Body of pancreas (tissue), 4 donors: Measurements from ENCODE around the gene ELL. TPM values are rescaled to one million over a fixed set of nuclear protein-coding genes. Genes with fewer than 3 reads are reported as not detected.

Source experiments
- ATAC-seq: fragments of 150-250 bp; one replicate; pipeline ENCODE4 v1.9.1; 2016
- DNase-seq, 4 donors: peaks; one replicate each; pipeline ENCODE4 v3.0.0-alpha.2; 2019
- H3K27ac ChIP-seq, 4 donors: fragments of 200-600 bp; sonication (generic); 1 replicate in 3 of 4; 2 replicates in 1 of 4; pipeline versions ENCODE4 v1.5.1 to v1.6.1; 2016 to 2019; ENCODE audit warnings: mild to moderate bottlenecking in 1 of 4, mixed read lengths in 1 of 4, moderate library complexity in 1 of 4
- H3K27me3 ChIP-seq, 2 donors: fragments of 200-600 bp; sonication (generic); one replicate each; pipeline ENCODE4 v1.6.0; 2016; ENCODE audit warnings: mild to moderate bottlenecking in 1 of 2
- H3K36me3 ChIP-seq, 2 donors: fragments of 200-600 bp; sonication (generic); replicated peaks in 1 of 2; 2 replicates each; pipeline ENCODE4 v1.5.1; 2016; ENCODE audit warnings: low read depth in 2 of 2; ENCODE audit not compliant: insufficient read depth in 1 of 2
- H3K4me1 ChIP-seq: fragments of 200-600 bp; sonication (generic); one replicate; pipeline ENCODE4 v1.6.0; 2016
- H3K4me3 ChIP-seq, 2 donors: fragments of 200-600 bp; sonication (generic); 1 replicate in 1 of 2; 2 replicates in 1 of 2; pipeline ENCODE4 v1.5.1; 2016 to 2019
- H3K9me3 ChIP-seq, 3 donors: fragments of 200-600 bp; sonication (generic); 1 replicate in 2 of 3; 2 replicates in 1 of 3; pipeline ENCODE4 v1.5.1; 2016
- POLR2A ChIP-seq, 3 donors: fragments of 450-650 bp; IDR thresholded peaks; one replicate each; pipeline ENCODE4 v1.6.1; 2016; ENCODE audit warnings: antibody characterized with exemption in 3 of 3, mild to moderate bottlenecking in 2 of 3
- WGBS, 2 donors: methylation state at CpG; one replicate each; pipeline ENCODE4 v1.1.5; 2017; 5-methylcytosine and 5-hydroxymethylcytosine counted together
- intact Hi-C: fragments of 100-400 bp; cut with DNase I; formaldehyde crosslinking; loops from one replicate; pipeline ENCODE4 v1.15.1; 2023
- total RNA-seq, 2 donors: library from RNA; depleted of rRNA; stranded (reverse); fragments of >200 nt; gene quantifications; one replicate each; pipeline ENCODE4 v1.1.0, GENCODE V29; 2016
- TF ChIP-seq, protein P1 (sequence below), 7 experiments: fragments of 450-650 bp in 4 of 7; fragments of 200-600 bp in 3 of 7; sonication (generic) in 3 of 7; IDR thresholded peaks; one replicate each; pipeline ENCODE4 v1.5.1; 2016 to 2019; ENCODE audit warnings: antibody characterized with exemption in 7 of 7

The ELL gene
- total RNA-seq, 2 donors from 2014 or later: 12.5 to 14.2 TPM

DNA sequence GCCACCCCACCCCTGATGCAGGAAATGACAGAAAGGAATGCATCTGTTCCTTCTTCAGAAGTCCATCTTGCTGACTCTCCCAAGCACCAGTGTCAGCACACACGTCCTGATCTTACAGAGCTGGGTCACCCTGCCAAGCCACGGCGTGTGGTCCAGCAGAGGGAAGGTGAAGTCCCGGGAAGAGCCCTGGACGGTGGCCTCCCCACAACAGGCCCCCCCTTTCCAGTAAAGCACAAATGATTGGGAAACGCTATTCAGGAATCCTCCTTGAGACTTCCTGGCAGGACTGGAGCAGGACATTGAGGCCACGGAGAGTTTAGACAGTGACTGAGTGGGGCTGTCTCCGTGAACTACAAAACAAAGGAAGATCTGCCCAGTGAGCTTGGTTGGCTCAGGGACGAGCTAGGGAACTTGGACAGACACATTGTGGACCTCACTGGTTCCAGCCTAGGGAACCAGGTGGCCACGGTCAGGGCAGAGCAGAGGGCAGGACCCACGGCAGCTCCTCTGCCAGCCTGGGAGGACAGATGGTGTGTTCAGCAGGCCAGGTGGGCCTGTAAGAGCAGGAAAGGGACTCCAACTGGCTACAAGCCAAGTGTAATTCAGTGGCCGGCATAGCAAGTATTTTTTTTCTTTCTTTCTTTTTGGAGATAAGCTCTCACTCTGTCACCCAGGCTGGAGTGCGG, 41.7 kb downstream of the ELL start:
- no peaks in the 10 kb centered on the region for H3K36me3 ChIP-seq
- TF ChIP-seq, protein P1, sequence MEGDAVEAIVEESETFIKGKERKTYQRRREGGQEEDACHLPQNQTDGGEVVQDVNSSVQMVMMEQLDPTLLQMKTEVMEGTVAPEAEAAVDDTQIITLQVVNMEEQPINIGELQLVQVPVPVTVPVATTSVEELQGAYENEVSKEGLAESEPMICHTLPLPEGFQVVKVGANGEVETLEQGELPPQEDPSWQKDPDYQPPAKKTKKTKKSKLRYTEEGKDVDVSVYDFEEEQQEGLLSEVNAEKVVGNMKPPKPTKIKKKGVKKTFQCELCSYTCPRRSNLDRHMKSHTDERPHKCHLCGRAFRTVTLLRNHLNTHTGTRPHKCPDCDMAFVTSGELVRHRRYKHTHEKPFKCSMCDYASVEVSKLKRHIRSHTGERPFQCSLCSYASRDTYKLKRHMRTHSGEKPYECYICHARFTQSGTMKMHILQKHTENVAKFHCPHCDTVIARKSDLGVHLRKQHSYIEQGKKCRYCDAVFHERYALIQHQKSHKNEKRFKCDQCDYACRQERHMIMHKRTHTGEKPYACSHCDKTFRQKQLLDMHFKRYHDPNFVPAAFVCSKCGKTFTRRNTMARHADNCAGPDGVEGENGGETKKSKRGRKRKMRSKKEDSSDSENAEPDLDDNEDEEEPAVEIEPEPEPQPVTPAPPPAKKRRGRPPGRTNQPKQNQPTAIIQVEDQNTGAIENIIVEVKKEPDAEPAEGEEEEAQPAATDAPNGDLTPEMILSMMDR (IDR thresholded peaks at IDR 0.05): no peak
- TF ChIP-seq POLR2A (IDR thresholded peaks at IDR 0.05): no peak
- no peak overlapping the region for H3K4me3 ChIP-seq
- ATAC-seq (peak; percentile 50), DNase-seq (peak in 3 of 4 donors; percentile 52 to 78 (median 59))
- 38 to 47% methylated on average over 9 to 13 of the region's 13 CpGs for WGBS, 2 donors
- peak overlapping the region; percentile 50 to 80 (median 71) for H3K27ac ChIP-seq
- H3K4me1 ChIP-seq: peaks cover 53% of the 10 kb centered on the region
- H3K27me3 ChIP-seq: no peaks in the 10 kb centered on the region
- intact Hi-C loops: no loop called here
- H3K9me3 ChIP-seq: no peaks in the 10 kb centered on the region

DNA sequence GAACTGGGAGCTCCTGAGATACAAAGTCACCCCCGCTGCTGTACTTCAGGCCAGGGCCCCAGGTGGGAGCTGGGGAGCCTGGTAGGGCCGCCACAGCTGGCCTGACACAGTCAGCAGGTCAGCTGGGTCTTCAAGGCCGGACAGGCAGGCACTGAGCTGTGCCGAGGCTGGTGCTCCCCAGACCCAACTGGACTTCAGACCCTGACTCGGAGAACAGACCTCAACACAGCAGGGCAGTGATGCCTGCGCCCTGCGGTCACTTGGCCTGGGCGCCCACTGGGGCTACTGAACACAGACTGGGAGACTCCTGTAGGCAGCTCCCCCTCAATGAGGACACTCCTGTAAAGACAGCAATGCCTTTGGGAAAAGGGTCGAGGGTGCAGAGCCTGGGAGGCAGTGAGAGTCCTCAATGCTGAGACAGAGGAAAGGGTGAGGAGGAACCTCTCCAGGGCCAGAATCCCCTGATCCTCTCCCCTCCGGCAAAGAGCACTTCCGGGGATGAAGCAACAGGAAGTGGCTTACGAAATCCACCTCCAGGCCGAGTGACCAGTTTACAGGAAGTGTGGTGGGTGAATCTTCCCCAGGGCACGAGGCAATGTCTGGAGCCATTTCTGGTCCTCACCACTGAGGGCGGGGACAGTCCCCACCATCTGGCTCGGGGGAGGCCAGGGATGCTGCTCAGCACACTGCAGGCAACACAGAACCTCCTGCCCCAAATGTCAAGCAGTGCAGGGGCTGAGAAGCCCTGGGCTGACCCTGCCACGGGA, 43.1 kb downstream of the ELL start:
- DNase-seq: peak; percentile 45 to 86 (median 62)
- Histone ChIP-seq H3K4me3 (no peak overlapping the region), H3K27ac (peak overlapping the region in 3 of 4 donors; percentile 41 to 80 (median 76)), H3K9me3 (no peaks in the 10 kb centered on the region), H3K4me1 (peaks cover 56% of the 10 kb centered on the region), H3K36me3 (no peaks in the 10 kb centered on the region), H3K27me3 (no peaks in the 10 kb centered on the region)
- intact Hi-C loops: no loop called here
- TF ChIP-seq POLR2A (IDR thresholded peaks at IDR 0.05): no peak
- 61% methylated on average over 9 to 17 of the region's 17 CpGs for WGBS, 2 donors
- ATAC-seq: peak; percentile 55

DNA sequence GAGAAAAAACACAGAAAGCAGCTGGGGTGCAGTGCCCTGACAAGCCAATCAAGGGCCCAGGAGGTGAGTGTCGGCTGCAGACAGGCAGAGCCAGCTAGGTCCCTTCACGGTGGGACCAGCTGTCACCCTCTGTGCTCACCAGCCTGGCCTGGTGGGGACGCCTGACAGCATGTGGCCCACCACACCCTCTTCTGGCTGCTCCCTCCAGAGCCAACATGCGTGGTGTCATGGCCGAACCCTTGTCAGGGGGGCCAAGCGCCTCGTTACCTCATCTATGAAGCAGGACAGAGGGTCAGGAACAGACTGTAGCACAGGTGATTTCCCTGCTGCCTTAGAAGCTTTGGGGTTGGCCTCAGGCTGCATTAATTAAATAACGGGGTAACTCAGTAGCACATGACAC, 43.9 kb downstream of the ELL start:
- no peak for TF ChIP-seq POLR2A (IDR thresholded peaks at IDR 0.05)
- TF ChIP-seq, protein P1 (IDR thresholded peaks at IDR 0.05): no peak
- Histone ChIP-seq H3K27ac (peak overlapping the region in 2 of 4 donors; percentile 76 to 80), H3K36me3 (no peaks in the 10 kb centered on the region), H3K27me3 (no peaks in the 10 kb centered on the region), H3K4me3 (no peak overlapping the region), H3K9me3 (no peaks in the 10 kb centered on the region), H3K4me1 (peaks cover 62% of the 10 kb centered on the region)
- intact Hi-C loops: no loop called here
- no peak for DNase-seq
- 73 to 76% methylated on average over 5 to 8 of the region's 8 CpGs for WGBS, 2 donors
- ATAC-seq: no peak

DNA sequence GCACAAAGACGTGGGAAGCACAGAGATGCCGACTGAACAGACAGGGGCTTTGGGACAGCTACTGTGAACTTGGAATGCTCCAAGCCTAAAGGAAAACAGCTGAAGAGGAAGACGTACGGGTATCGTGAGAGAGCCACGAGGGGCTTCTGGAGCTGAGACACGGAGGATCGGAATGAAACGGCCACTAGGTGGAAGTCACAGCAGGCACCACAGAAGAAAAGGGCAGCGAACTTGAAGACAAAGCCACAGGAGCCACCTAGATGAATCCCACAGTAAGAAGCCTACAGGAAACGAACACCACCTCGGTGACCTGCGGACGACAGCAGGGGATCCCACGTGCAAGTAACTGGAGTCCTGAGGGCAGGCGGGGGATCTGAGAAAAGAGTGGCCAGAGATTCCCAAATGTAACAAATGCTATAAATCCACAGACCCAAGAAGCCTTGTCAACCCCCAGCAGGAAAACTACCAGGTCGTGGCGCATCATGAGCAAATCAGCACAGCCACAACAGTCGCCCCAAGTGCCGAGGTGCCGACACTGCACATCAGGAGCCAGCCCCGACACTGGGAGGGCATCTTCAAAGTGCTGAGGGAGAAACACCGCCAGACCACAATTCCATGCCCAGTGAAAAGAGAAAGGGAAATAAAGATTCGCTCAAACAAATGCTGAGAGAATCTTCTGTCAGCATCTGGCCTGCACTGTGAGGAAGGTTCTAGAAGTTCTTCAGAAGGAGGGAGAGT, 44.7 kb downstream of the ELL start:
- Histone ChIP-seq H3K9me3 (no peaks in the 10 kb centered on the region), H3K36me3 (no peaks in the 10 kb centered on the region), H3K4me1 (peaks cover 62% of the 10 kb centered on the region), H3K27ac (peak overlapping the region in 1 of 4 donors; percentile 80), H3K4me3 (no peak overlapping the region), H3K27me3 (no peaks in the 10 kb centered on the region)
- 76 to 92% methylated on average over 24 of the region's 24 CpGs for WGBS, 2 donors
- DNase-seq (no peak), ATAC-seq (no peak)
- intact Hi-C loops: no loop called here
- TF ChIP-seq, protein P1 (IDR thresholded peaks at IDR 0.05): peak in 1 of 7 experiments; percentile 9
- TF ChIP-seq POLR2A (IDR thresholded peaks at IDR 0.05): no peak

DNA sequence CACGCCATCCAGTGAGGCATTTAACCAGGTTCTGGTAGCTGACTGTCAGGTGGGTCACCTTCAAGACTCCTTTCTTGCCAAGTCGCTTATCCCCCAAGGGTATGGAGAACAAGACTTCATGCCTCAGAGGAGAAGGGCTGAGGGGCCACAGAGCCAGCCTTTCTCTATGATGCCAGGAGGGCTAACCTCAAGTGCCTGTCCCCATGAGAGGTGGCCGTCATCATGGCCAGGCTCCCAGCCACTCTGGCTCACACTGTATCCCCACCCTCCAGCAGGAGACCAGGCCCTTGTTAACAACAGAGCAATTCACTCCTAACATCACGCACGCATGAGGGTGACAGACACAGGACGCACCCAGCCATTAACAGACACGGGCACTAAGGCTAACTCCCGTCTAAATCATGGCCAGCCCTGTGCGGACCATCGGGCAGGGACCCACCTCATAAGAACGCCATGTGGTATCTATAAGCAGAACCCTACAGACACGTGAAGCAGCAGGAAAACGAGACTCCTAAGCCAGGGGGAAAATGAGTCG, 45.3 kb downstream of the ELL start:
- Histone ChIP-seq H3K4me1 (peaks cover 62% of the 10 kb centered on the region), H3K4me3 (no peak overlapping the region), H3K36me3 (no peaks in the 10 kb centered on the region), H3K27me3 (no peaks in the 10 kb centered on the region), H3K27ac (no peak overlapping the region), H3K9me3 (no peaks in the 10 kb centered on the region)
- ATAC-seq (no peak), DNase-seq (no peak)
- intact Hi-C loops: no loop called here
- WGBS, 2 donors: 87 to 92% methylated on average over 12 to 14 of the region's 14 CpGs
- TF ChIP-seq POLR2A (IDR thresholded peaks at IDR 0.05): no peak
- TF ChIP-seq, protein P1 (IDR thresholded peaks at IDR 0.05): no peak
